ENCODE results near the gene CLCN7.
A peak's percentile ranks its signal among the peaks of the same experiment; 100 is the strongest.

CLCN7 gene

GRCh38 chr16:1501630-1502029 is 26.8 kb upstream of the CLCN7 start:
- no peak for DNase-seq

GRCh38 chr16:1500465-1501150 is 25.8 kb upstream of the CLCN7 start:
- DNase-seq, result no peak

GRCh38 chr16:1499756-1500464 is 25.1 kb upstream of the CLCN7 start:
- no peak for DNase-seq

DNA sequence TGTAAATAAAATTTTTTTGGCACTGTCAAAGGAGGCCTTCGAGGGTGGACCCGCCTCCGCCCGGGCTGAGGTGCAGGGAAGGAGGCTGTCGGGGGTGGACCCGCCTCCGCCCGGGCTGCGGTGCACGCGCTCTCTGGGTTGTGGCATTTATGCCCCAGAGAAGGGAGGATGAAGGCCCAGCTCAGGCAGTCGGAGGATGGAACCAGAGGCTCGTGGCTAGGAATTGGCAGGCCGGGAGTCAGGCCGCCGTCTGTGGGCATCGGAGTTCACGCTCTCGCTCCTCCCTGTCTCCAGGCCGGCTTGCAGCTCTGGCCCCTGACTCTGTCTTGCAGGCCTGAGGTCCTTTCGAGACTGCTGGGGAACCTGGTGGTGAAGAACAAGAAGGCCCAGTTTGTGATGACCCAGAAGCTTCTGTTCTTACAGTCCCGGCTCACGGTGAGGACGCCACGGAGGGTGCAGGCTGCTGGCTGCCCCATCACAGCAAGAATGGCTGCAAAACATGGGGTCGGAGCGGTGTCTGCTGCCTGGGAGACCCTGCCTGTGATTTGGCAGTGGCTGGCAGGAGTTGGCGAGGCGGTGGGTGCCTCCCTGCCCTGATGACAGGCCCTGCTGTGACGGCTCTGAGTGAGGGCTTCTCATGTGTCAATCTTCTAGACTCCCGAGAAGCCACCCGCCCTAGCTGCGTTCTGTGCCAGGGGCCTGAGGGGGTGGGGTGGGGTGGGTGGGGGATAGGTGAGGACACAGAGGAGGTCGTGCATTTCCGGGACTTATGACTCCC is 24.3 kb upstream of the CLCN7 start:
- no peak for DNase-seq

DNA sequence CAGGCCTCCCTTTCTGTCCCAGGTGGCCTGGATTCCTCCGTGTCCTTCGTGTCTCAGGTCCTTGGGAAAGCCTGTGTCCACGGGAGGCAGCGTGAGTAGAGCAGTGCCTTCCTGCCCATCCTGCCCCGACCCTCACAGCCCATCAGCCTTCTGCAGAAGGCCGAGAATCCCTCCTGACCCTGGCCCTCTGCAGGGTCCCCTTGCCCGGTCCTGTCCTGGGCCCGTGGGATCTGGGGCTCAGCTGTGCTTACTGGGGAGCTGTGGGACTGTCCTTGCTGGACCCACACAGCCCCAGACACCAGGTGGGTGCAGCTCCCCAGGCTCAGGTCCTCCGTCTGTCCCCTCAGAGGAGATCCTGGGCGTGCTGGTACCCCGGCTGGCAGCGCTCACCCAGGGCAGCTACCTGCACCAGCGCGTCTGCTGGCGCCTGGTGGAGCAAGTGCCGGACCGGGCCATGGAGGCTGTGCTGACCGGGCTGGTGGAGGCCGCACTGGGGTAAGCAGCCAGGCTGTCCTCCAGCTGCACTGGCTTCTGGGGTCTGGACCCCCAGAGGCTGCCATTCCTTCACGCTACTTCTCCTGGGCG is 22.3 kb upstream of the CLCN7 start:
- DNase-seq, result no peak

DNA sequence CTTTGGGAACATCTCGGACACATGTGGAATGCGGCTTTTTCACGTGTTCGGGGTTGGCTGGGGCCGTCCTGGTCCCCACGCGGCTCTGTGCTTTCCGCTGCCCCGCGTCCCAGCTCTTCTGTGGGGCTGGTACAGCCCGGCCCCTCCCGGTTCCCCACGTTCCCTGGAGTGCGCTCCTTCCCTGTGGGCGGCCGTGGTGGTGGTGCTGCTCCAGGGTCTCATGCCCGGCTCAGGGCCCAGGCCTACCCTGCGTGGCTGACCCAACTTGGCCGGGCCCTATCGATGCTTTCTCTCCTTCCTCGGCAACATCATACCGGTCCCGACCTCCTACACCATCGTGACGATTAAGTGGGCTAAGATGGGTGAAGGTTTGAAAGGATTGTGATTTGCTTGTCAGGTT is 21.6 kb upstream of the CLCN7 start:
- no peak for DNase-seq

GRCh38 chr16:1495889-1496262 is 21.0 kb upstream of the CLCN7 start:
- no peak for DNase-seq

DNA sequence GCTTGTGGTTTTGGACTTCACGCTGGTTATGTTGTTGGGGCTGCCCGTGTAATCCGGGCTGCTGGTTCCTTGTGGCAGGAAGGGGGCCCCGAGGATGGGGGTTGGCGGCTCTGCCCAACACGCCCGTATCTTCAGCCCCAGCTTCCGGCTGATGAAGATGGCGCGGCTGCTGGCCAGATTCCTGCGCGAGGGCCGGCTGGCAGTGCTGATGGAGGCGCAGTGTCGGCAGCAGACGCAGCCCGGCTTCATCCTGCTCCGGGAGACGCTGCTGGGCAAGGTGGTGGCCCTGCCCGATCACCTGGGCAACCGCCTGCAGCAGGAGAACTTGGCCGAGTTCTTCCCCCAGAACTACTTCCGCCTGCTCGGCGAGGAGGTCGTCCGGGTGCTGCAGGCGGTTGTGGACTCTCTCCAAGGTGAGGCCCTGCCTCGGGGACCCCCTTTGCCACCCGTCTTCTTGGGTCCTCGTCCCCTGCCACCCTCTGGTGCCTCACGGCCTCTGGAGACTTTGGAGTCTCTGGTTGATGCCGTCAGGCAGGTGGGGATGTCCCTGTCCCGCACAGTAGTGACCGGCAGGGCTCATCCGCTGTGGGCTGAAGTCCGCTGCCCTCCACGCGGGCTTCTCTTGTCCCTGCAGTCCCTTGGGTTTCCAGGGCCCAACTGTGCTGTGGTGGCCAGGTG is 20.5 kb upstream of the CLCN7 start:
- DNase-seq, result no peak

GRCh38 chr16:1494711-1495110 is 19.9 kb upstream of the CLCN7 start:
- no peak for DNase-seq

DNA sequence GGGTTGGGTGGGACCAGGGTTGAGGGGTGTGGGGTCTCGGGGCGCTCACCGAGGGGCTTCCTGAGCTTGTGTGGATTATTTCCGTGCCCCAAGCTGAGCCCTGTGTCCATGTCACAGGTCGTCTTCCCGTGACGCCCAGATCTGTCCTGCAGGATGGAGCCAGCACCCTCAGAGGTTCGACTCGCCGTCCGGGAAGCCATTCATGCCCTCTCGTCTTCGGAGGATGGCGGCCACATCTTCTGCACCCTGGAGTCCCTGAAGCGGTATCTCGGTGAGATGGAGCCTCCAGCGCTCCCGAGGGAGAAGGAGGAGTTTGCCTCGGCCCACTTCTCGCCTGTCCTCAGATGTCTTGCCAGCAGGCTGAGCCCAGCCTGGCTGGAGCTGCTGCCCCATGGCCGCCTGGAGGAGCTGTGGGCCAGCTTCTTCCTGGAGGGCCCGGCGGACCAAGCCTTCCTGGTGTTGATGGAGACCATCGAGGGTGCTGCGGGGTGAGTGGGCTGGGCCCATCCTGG is 19.4 kb upstream of the CLCN7 start:
- DNase-seq, result peak; percentile 67

DNA sequence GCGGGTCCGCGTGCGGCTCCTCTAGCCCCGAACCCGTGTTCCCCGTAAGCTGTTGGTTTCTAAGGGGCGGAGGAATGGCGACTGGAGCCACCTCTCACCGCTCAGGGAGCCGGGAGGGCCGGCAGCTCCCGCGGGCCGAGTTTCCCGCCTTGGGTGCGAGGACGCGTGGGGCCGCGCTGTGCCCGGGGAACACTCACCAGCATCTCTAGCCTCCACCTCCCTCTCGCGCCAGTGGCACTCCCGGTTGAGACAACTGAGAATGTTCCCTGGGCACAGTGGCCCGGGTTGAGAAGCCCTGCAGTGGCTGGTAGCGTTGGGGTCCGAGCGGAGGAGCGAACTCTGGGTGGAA is 18.9 kb upstream of the CLCN7 start:
- peak; percentile 6 for DNase-seq

- DNase-seq, result peak; percentile 73
Measured at GRCh38 chr16:1492923-1493745, 18.3 kb upstream of the CLCN7 start, which contains the start of gene TELO2. Gene TELO2, plus strand, starts transcription at chr16:1493360. Its CDS starts 922 bp downstream, at chr16:1494282.

DNA sequence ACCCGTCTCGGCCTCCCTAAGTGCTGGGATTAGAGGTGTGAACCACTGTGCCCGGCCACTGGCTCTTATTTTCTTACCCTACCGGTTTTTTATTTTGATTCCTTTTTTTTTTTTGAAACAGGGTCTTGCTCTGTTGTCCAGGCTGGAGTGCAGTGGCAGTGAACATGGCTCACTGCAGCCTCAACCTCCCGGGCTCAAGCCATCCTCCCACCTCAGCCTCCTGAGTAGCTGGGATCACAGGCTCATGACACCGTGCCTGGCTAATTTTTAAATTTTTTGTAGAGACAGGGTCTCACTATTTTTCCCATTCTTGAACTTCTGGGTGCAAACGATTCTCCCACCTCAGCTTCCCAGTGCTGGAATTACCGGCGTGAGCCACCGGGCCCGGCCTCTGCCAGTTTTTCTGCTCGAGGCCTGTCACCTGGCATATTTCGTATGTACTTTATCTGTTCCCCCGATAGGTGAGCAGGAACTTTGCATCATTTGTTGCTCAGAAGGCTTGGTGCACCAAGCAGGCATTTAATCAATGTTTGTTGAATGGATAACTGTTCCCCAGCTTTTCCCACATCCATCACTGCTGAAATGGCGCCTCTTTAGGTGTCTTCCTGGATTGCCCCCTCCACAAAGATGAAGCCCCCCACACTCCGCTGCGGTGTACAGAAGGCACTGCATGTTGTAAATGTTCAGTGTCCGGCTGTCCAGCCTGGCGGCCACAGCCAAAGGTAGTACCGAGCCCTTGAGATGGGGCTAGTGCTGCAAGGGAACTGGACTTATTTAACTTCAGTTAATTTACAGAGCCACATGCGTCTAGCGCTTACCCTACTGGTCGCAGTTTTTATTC is 17.5 kb upstream of the CLCN7 start:
- no peak for DNase-seq

- no peak for DNase-seq
Measured at GRCh38 chr16:1491327-1491726, 16.5 kb upstream of the CLCN7 start.

- DNase-seq, result no peak
Measured at GRCh38 chr16:1489077-1489476, 14.2 kb upstream of the CLCN7 start.

GRCh38 chr16:1488619-1489018 is 13.8 kb upstream of the CLCN7 start, which contains the start of gene PTX4:
Gene PTX4, minus strand, starts transcription at chr16:1488944. Its CDS starts 35 bp downstream, at chr16:1488909.
- DNase-seq, result no peak

DNA sequence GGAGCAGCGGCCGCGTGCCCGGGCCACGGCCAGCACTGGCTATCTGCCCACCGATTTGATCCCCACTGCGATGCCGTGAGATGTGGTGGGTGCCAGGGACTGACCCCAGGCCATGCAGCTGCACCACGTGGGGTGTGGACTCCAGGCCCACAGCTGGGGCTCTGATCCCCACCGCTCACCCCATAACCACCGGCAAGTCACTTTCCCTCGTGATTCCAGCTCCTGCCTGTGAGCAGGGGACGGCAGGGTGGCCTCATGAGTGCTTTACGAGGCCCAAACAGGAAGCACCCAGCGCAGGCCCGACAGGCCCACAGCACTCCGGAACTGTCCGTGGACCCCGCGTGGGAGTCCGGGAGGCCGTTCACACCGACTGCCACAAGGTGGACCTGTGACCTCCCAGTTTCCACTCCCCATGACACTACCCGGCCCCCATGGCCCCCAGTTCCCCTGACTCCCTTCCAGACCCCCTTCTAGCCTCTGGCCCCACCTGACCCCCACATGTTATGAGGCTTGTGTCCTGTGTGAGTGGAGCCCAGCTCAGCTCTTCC is 13.3 kb upstream of the CLCN7 start:
- no peak for DNase-seq

GRCh38 chr16:1487395-1488053 is 12.7 kb upstream of the CLCN7 start:
- DNase-seq, result no peak

DNA sequence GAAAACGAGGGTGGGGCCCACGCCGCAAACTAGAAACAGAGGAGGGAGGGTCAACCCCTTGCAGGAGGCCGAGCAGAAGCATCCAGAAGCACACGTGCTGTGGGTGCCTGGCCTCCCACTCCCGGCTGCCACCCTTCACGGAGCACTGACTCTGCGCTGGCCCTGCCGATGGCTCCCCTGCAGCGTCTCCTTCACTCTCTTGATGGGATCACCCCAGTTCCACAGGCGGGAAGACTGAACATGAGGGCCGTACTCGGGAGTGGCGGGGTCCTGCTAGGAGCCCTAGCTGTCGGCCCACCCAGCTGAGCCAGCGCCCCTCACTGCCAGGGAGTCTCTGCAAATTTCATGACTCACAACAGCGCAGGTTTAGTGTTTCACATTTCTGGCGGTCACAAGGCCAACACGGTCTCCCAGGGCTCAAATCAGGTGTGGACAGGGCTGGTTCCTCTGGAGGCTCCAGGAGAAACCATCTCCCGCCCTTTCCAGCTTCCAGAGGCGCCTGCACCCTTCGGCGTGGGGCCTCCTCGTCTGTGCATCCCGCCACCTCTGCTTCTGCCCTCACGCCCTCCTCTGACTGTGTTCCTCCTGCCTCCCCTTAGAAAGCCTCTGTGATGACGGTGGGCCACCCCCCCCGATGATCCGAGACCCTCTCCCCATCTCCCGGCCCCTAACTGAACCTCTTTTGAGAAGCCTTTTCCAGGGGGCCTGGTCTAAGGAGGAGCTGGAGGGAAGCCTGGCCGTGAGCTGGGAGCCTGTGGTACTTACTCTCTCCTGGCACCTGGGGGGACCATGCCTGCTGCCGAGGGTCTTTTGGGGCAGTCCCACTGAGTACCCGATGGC is 11.9 kb upstream of the CLCN7 start:
- no peak for DNase-seq
